ENCODE data around the gene IL1A. TPM values are rescaled to one million over a fixed set of nuclear protein-coding genes. Genes with fewer than 3 reads are reported as not detected.

The IL1A gene
- total and polyA plus RNA-seq, 2 experiments from 2014 or later: 1.4 to 2.3 TPM

DNA sequence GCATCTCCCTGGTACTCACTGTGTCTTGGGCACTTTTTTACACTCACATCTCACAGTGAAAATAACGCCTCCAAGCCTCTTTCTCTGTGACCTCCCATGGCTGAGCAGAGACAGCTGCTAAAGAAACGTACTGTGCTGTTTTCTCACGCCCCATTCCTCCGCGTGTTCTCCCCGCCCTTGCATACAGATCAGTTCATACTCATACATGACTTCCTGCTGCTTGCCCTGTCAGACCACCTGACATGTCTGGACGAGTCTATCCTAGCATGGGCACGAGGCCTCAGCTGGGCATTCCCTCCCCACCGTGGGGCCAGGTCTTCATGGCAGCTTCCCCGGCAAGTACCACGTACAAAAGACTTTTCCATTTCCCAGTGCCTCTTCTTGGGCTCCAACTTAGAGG is 21.2 kb upstream of the IL1A start:
- H3K27ac ChIP-seq: no peak overlapping the region
- no peak overlapping the region for H2AFZ ChIP-seq
- no peak overlapping the region for H3K4me2 ChIP-seq

DNA sequence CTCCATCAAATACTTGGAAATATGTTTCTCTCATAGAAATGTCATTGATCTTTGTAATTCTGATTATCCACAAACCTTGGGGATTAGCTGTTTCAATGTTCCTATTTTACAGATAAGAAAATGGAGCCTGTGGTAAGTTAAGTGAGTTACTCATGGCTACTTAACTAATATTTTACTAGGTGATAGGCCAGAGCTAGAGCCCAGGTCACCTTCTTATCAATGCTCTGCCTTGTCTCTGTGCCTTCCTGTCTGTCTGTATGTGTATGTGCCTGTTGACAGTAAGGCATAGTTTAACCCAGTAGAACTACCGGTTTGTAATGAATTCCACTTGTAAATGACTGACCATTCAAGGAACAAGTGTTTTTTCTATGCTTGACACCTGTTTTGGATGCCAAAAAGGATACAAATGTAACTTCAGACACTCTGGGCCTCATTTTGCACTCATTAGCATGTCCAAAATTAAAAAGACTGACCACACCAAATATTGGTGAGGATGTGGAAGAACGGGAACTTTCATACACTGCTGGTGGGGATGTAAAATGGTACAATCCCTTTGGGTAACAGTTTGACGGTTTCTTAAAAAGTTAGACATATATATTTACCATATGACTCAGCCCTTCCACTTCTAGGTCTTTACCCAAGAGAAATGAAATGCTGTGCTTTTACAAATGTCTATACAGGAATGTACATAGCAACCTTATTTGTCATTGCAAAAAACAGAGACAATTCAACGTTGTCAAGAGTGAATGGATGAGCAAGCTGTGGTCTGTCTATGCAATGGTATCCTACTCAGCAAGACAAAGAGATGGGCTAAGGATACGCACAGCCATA is 19.6 kb upstream of the IL1A start:
- no peaks in the 10 kb centered on the region for H4K20me1 ChIP-seq (ENCODE audit: insufficient read depth, poor library complexity, severe bottlenecking)
- no peaks in the 10 kb centered on the region for H3K9me3 ChIP-seq (ENCODE audit: low read depth)
- H3K4me3 ChIP-seq: no peak overlapping the region
- TF ChIP-seq, protein P1, sequence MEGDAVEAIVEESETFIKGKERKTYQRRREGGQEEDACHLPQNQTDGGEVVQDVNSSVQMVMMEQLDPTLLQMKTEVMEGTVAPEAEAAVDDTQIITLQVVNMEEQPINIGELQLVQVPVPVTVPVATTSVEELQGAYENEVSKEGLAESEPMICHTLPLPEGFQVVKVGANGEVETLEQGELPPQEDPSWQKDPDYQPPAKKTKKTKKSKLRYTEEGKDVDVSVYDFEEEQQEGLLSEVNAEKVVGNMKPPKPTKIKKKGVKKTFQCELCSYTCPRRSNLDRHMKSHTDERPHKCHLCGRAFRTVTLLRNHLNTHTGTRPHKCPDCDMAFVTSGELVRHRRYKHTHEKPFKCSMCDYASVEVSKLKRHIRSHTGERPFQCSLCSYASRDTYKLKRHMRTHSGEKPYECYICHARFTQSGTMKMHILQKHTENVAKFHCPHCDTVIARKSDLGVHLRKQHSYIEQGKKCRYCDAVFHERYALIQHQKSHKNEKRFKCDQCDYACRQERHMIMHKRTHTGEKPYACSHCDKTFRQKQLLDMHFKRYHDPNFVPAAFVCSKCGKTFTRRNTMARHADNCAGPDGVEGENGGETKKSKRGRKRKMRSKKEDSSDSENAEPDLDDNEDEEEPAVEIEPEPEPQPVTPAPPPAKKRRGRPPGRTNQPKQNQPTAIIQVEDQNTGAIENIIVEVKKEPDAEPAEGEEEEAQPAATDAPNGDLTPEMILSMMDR (IDR thresholded peaks at IDR 0.05; ENCODE audit: poor library complexity): no peak
- TF ChIP-seq EZH2 (IDR thresholded peaks at IDR 0.05; ENCODE audit: borderline replicate concordance) (no peak), EZH2phosphoT487 (IDR thresholded peaks at IDR 0.05; ENCODE audit: low read depth, severe bottlenecking, unreplicated experiment) (no peak)
- no peaks in the 10 kb centered on the region for H3K79me2 ChIP-seq
- H3K27me3 ChIP-seq: no peaks in the 10 kb centered on the region
- H3K36me3 ChIP-seq (replicated peaks; ENCODE audit: insufficient read depth, low read depth): no peaks in the 10 kb centered on the region
- no peaks in the 10 kb centered on the region for H3K9me2 ChIP-seq (replicated peaks; ENCODE audit: insufficient read depth)
- H3K27ac ChIP-seq: peak overlapping the region; percentile 74
- 51% methylated on average over 5 of the region's 5 CpGs for WGBS (ENCODE audit: low lambda C conversion rate, missing lambda C conversion rate)
- DNase-seq (ENCODE audit: low spot score): peak; percentile 40
- H3K4me2 ChIP-seq: no peak overlapping the region
- peaks cover 8% of the 10 kb centered on the region for H3K4me1 ChIP-seq (ENCODE audit: insufficient read depth)
- H2AFZ ChIP-seq: no peak overlapping the region

More for the DNA sequence above, 21.2 kb upstream of the IL1A start:
- H3K36me3 ChIP-seq (replicated peaks; ENCODE audit: insufficient read depth, low read depth): no peaks in the 10 kb centered on the region
- TF ChIP-seq EZH2 (IDR thresholded peaks at IDR 0.05; ENCODE audit: borderline replicate concordance) (no peak), EZH2phosphoT487 (IDR thresholded peaks at IDR 0.05; ENCODE audit: low read depth, severe bottlenecking, unreplicated experiment) (no peak)
- TF ChIP-seq, protein P1 (IDR thresholded peaks at IDR 0.05; ENCODE audit: poor library complexity): no peak
- no peaks in the 10 kb centered on the region for H3K79me2 ChIP-seq
- no peaks in the 10 kb centered on the region for H3K9me2 ChIP-seq (replicated peaks; ENCODE audit: insufficient read depth)
- peaks cover 8% of the 10 kb centered on the region for H3K4me1 ChIP-seq (ENCODE audit: insufficient read depth)
- H3K4me3 ChIP-seq: no peak overlapping the region
- no peak for DNase-seq (ENCODE audit: low spot score)
- H3K27me3 ChIP-seq: no peaks in the 10 kb centered on the region
- H3K9me3 ChIP-seq (ENCODE audit: low read depth): no peaks in the 10 kb centered on the region
- 97% methylated on average over 11 of the region's 11 CpGs for whole genome bisulfite sequencing (ENCODE audit: low lambda C conversion rate, missing lambda C conversion rate)
- no peaks in the 10 kb centered on the region for H4K20me1 ChIP-seq (ENCODE audit: insufficient read depth, poor library complexity, severe bottlenecking)

DNA sequence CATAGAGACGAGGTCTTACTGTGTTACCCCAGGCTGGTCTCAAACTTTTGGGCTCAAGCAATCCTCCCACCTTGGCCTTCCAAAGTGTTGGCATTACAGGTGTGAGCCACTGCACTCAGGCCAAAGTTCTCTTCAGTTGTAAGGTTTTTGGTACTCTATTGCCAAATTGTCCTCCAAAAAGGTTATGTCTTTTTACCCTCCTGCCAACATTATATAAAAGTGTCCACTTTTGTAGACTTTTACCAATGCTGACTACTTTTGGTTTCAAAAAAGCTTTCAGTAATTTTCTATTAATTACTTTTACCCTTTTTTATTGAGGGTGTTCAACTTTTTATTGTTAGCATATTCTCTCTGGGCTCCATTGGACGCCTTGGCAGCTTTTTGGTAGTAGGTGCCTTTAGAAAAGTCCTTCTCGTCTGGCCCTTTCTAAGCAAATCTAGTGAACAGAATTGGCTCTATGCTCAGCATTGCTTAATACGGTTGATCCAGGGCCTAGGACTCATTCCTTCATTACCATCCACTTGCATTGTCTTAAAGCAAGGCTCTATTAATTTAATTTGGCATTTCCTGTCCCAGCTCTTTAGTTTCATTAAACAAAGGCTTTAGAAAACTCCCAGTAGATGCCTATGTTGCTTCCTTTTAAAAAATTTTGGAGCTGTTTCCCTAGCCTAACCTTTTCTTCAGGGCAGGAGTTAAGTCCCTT is 16.7 kb upstream of the IL1A start:
- H4K20me1 ChIP-seq (ENCODE audit: insufficient read depth, poor library complexity, severe bottlenecking): no peaks in the 10 kb centered on the region
- H3K4me3 ChIP-seq: no peak overlapping the region
- no peaks in the 10 kb centered on the region for H3K79me2 ChIP-seq
- H3K9me3 ChIP-seq (ENCODE audit: low read depth): no peaks in the 10 kb centered on the region
- H3K36me3 ChIP-seq (replicated peaks; ENCODE audit: insufficient read depth, low read depth): no peaks in the 10 kb centered on the region
- H3K9me2 ChIP-seq (replicated peaks; ENCODE audit: insufficient read depth): no peaks in the 10 kb centered on the region
- peaks cover 8% of the 10 kb centered on the region for H3K4me1 ChIP-seq (ENCODE audit: insufficient read depth)
- H3K27me3 ChIP-seq: no peaks in the 10 kb centered on the region
- no peak overlapping the region for H3K27ac ChIP-seq
- 85% methylated on average over 4 of the region's 4 CpGs for WGBS (ENCODE audit: low lambda C conversion rate, missing lambda C conversion rate)
- no peak overlapping the region for H3K4me2 ChIP-seq
- no peak for DNase-seq (ENCODE audit: low spot score)
- H2AFZ ChIP-seq: no peak overlapping the region
- TF ChIP-seq, protein P1 (IDR thresholded peaks at IDR 0.05; ENCODE audit: poor library complexity): no peak
- no peak for TF ChIP-seq EZH2 (IDR thresholded peaks at IDR 0.05; ENCODE audit: borderline replicate concordance)
- no peak for TF ChIP-seq EZH2phosphoT487 (IDR thresholded peaks at IDR 0.05; ENCODE audit: low read depth, severe bottlenecking, unreplicated experiment)
